ENCODE data around the gene MRPL43. TPM values are rescaled to one million over a fixed set of nuclear protein-coding genes. Genes with fewer than 3 reads are reported as not detected.

MRPL43 gene
- total RNA-seq, 2 experiments from 2014 or later: 45.0 to 47.3 TPM

DNA sequence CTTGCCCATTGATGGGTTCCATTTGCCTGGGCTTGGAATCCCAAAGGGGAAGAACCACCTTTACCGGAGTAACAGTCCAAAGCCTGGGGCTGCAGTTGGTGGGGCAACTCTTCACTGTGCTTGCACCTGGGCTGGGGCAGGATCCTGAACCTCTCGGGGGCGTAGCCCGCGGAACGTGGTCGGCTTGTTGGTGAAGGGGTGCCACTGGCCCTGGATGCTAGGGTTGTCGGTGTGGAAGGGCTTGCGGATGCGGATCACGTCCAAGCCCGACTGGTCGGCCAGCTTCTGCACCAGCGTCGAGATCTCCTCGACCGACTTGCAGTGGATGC lies 710 bp downstream of the MRPL43 start:
- Mint-ChIP-seq H3K36me3 (ENCODE audit: low read depth) (peaks cover 30% of the 10 kb centered on the region), H3K27me3 (ENCODE audit: low read depth) (no peaks in the 10 kb centered on the region), H3K4me3 (peak overlapping the region; percentile 91), H3K4me1 (ENCODE audit: low read depth) (peaks cover 51% of the 10 kb centered on the region), H3K27ac (no peak overlapping the region), H3K9me3 (no peaks in the 10 kb centered on the region)
- DNase-seq: no peak
- CTCF ChIA-PET: interaction anchor here (0.9 to 5.7 kb wide), 3 partner anchors 11 to 55 kb away, joined by 3 to 33 read pairs (median 3); partner anchors contain the start of gene LZTS2
- intact Hi-C loops (cut with micrococcal nuclease): loop anchor here (2.0 kb wide), 1 partner anchor 74 kb away; the partner anchor contains the start of gene SLF2

GRCh38 chr10:100985336-100985735 lies 2.0 kb downstream of the MRPL43 start:
- Mint-ChIP-seq H3K4me3 (no peak overlapping the region), H3K4me1 (ENCODE audit: low read depth) (peaks cover 42% of the 10 kb centered on the region), H3K36me3 (ENCODE audit: low read depth) (peaks cover 17% of the 10 kb centered on the region), H3K9me3 (no peaks in the 10 kb centered on the region), H3K27ac (peak overlapping the region; percentile 12), H3K27me3 (ENCODE audit: low read depth) (no peaks in the 10 kb centered on the region)
- DNase-seq: no peak
- CTCF ChIA-PET: interaction anchor here (0.5 to 1.3 kb wide), 4 partner anchors 14 to 64 kb away, joined by 3 read pairs; partner anchors contain the start of gene LZTS2
- intact Hi-C loops (cut with micrococcal nuclease): no loop called here

- no peaks in the 10 kb centered on the region for H3K27me3 Mint-ChIP-seq (ENCODE audit: low read depth)
- no peak overlapping the region for H3K4me3 Mint-ChIP-seq
- no peaks in the 10 kb centered on the region for H3K9me3 Mint-ChIP-seq
- H3K36me3 Mint-ChIP-seq (ENCODE audit: low read depth): peaks cover 16% of the 10 kb centered on the region
- DNase-seq: no peak
- intact Hi-C loops (cut with micrococcal nuclease): no loop called here
- peaks cover 40% of the 10 kb centered on the region for H3K4me1 Mint-ChIP-seq (ENCODE audit: low read depth)
- CTCF ChIA-PET: interaction anchor here (0.5 to 1.3 kb wide), 3 partner anchors 15 to 63 kb away, joined by 3 read pairs; partner anchors contain the start of gene LZTS2
- no peak overlapping the region for H3K27ac Mint-ChIP-seq
These were observed 2.6 kb downstream of the MRPL43 start for GRCh38 chr10:100984672-100985177.

DNA sequence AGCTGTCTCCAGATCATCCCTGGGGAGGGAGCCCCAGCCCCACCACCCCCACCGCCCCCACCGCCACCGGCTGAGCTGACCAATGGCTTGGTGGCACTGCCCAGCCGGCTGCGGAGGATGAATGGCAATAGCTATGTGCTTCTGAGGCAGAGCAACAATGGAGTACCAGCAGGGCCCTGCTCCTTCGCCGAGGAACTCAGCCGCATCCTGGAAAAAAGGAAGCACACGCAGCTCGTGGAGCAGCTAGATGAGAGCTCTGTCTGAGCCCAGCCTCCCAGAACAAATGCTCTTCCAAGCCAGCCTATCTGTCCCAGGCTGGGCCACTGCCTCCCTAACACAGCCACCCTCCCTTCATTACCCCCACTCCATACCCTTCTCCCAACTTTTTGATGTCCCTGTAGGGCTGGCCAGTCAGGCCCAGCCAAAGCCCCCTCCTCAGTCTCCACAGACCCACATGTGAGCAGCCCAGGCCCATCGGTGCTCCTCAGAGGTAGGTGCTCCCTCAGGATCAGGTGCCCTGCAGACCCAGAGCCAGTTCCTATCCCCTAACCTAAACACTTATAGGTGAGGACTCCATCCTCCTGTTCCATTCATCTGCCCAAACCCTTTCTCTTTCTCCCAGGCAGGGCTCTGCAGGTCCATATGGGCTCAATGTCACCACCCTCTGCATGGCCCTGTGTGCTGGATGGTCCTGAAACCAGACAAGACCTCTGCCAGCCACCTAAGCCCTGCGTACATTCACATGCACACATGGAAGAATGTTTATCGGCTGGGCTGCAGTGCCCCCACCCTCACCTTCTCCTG lies 3.2 kb downstream of the MRPL43 start:
- CTCF ChIA-PET: interaction anchor here (1.7 kb wide), 1 partner anchor 30 kb away, joined by 6 read pairs; no protein-coding TSS in a partner anchor
- H3K36me3 Mint-ChIP-seq (ENCODE audit: low read depth): peaks cover 12% of the 10 kb centered on the region
- DNase-seq: no peak
- H3K9me3 Mint-ChIP-seq: no peaks in the 10 kb centered on the region
- no peaks in the 10 kb centered on the region for H3K27me3 Mint-ChIP-seq (ENCODE audit: low read depth)
- H3K4me1 Mint-ChIP-seq (ENCODE audit: low read depth): peaks cover 33% of the 10 kb centered on the region
- intact Hi-C loops (cut with micrococcal nuclease): no loop called here
- H3K4me3 Mint-ChIP-seq: no peak overlapping the region
- no peak overlapping the region for H3K27ac Mint-ChIP-seq

- Mint-ChIP-seq H3K4me1 (ENCODE audit: low read depth) (peaks cover 24% of the 10 kb centered on the region), H3K36me3 (ENCODE audit: low read depth) (peaks cover 12% of the 10 kb centered on the region), H3K27me3 (ENCODE audit: low read depth) (no peaks in the 10 kb centered on the region), H3K9me3 (no peaks in the 10 kb centered on the region), H3K4me3 (no peak overlapping the region), H3K27ac (no peak overlapping the region)
- intact Hi-C loops (cut with micrococcal nuclease): no loop called here
- DNase-seq: no peak
- CTCF ChIA-PET: interaction anchor here (1.7 kb wide), 1 partner anchor 31 kb away, joined by 6 read pairs; no protein-coding TSS in a partner anchor
These were observed 4.1 kb downstream of the MRPL43 start for GRCh38 chr10:100982916-100983830.

GRCh38 chr10:100981178-100981772 lies 6.0 kb downstream of the MRPL43 start:
- CTCF ChIA-PET: no interaction called here
- H3K27me3 Mint-ChIP-seq (ENCODE audit: low read depth): no peaks in the 10 kb centered on the region
- no peaks in the 10 kb centered on the region for H3K9me3 Mint-ChIP-seq
- intact Hi-C loops (cut with micrococcal nuclease): no loop called here
- no peak overlapping the region for H3K27ac Mint-ChIP-seq
- H3K4me1 Mint-ChIP-seq (ENCODE audit: low read depth): peaks cover 8% of the 10 kb centered on the region
- no peak overlapping the region for H3K4me3 Mint-ChIP-seq
- no peak for DNase-seq
- H3K36me3 Mint-ChIP-seq (ENCODE audit: low read depth): peaks cover 4% of the 10 kb centered on the region

- no peaks in the 10 kb centered on the region for H3K27me3 Mint-ChIP-seq (ENCODE audit: low read depth)
- intact Hi-C loops (cut with micrococcal nuclease): no loop called here
- DNase-seq: no peak
- CTCF ChIA-PET: no interaction called here
- H3K9me3 Mint-ChIP-seq: no peaks in the 10 kb centered on the region
- peaks cover 4% of the 10 kb centered on the region for H3K36me3 Mint-ChIP-seq (ENCODE audit: low read depth)
- no peak overlapping the region for H3K27ac Mint-ChIP-seq
- H3K4me3 Mint-ChIP-seq: no peak overlapping the region
- peaks cover 2% of the 10 kb centered on the region for H3K4me1 Mint-ChIP-seq (ENCODE audit: low read depth)
These were observed 6.6 kb downstream of the MRPL43 start for GRCh38 chr10:100980711-100981110.

- DNase-seq: no peak
- intact Hi-C loops (cut with micrococcal nuclease): no loop called here
- Mint-ChIP-seq H3K36me3 (ENCODE audit: low read depth) (peaks cover 4% of the 10 kb centered on the region), H3K4me1 (ENCODE audit: low read depth) (no peaks in the 10 kb centered on the region), H3K27me3 (ENCODE audit: low read depth) (no peaks in the 10 kb centered on the region), H3K4me3 (no peak overlapping the region), H3K27ac (no peak overlapping the region), H3K9me3 (no peaks in the 10 kb centered on the region)
- CTCF ChIA-PET: no interaction called here
These were observed 7.0 kb downstream of the MRPL43 start for GRCh38 chr10:100980311-100980710.

- intact Hi-C loops (cut with micrococcal nuclease): no loop called here
- CTCF ChIA-PET: interaction anchor here (1.2 kb wide), 1 partner anchor 11 kb away, joined by 3 read pairs; no protein-coding TSS in a partner anchor
- H3K27ac Mint-ChIP-seq: no peak overlapping the region
- no peak for DNase-seq
- peaks cover 4% of the 10 kb centered on the region for H3K36me3 Mint-ChIP-seq (ENCODE audit: low read depth)
- H3K4me3 Mint-ChIP-seq: no peak overlapping the region
- no peaks in the 10 kb centered on the region for H3K27me3 Mint-ChIP-seq (ENCODE audit: low read depth)
- no peaks in the 10 kb centered on the region for H3K9me3 Mint-ChIP-seq
- no peaks in the 10 kb centered on the region for H3K4me1 Mint-ChIP-seq (ENCODE audit: low read depth)
These were observed 7.5 kb downstream of the MRPL43 start for GRCh38 chr10:100979791-100980272.

DNA sequence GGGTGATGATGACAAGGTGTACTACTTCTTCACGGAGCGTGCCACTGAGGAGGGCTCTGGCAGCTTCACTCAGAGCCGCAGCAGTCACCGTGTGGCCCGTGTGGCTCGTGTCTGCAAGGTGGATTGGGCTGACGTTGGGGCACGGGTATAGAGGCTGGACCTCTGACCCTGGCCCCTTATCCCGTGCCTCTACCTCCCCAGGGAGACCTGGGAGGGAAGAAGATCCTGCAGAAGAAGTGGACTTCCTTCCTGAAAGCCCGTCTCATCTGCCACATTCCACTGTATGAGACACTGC lies 8.4 kb downstream of the MRPL43 start:
- intact Hi-C loops (cut with micrococcal nuclease): no loop called here
- H3K9me3 Mint-ChIP-seq: no peaks in the 10 kb centered on the region

DNA sequence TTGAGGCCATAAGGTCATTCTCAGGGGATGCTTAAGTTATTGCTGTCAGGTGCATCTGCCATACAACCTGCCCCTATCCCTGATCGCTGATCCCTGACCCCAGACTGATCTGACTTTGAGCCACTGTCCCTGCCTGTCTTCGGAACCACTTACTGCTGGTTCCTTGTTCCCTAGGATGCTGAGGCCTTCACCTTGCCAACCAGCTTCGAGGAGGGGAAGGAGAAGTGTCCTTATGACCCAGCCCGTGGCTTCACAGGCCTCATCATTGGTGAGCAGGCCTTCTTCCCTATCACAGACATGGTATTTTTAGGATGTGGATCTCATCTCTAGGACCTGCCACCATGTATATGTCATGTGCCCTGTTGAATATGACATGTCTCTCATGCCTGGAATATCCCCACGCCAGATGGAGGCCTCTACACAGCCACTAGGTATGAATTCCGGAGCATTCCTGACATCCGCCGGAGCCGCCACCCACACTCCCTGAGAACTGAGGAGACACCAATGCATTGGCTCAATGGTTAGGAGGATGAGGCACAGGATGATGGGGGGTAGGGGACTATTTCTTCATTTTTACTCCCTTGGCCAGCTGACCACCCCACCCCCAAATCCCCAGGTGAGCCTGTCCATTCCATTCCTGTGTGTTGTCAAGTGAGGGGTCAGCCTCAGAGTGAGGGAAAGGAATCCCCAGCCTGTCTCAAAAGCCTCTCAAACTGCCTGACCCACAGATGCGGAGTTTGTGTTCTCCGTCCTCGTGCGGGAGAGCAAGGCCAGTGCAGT lies 9.0 kb downstream of the MRPL43 start:
- Mint-ChIP-seq H3K36me3 (ENCODE audit: low read depth) (peaks cover 4% of the 10 kb centered on the region), H3K4me1 (ENCODE audit: low read depth) (no peaks in the 10 kb centered on the region), H3K4me3 (no peak overlapping the region), H3K9me3 (no peaks in the 10 kb centered on the region), H3K27me3 (ENCODE audit: low read depth) (no peaks in the 10 kb centered on the region), H3K27ac (no peak overlapping the region)
- CTCF ChIA-PET: interaction anchor here (1.2 kb wide), 1 partner anchor 10 kb away, joined by 3 read pairs; no protein-coding TSS in a partner anchor
- intact Hi-C loops (cut with micrococcal nuclease): no loop called here
- DNase-seq: no peak

More for the DNA sequence above, 8.4 kb downstream of the MRPL43 start:
- no peak for DNase-seq
- no peaks in the 10 kb centered on the region for H3K27me3 Mint-ChIP-seq (ENCODE audit: low read depth)
- H3K4me1 Mint-ChIP-seq (ENCODE audit: low read depth): no peaks in the 10 kb centered on the region
- no peak overlapping the region for H3K27ac Mint-ChIP-seq
- no peak overlapping the region for H3K4me3 Mint-ChIP-seq
- peaks cover 4% of the 10 kb centered on the region for H3K36me3 Mint-ChIP-seq (ENCODE audit: low read depth)
- CTCF ChIA-PET: interaction anchor here (1.2 kb wide), 1 partner anchor 10 kb away, joined by 3 read pairs; no protein-coding TSS in a partner anchor
